HL-60 (cell line): ENCODE results near the gene KNSTRN.

ENCODE experiments used
- DNase-seq, 2 experiments: peaks; one replicate each; pipeline ENCODE4 v3.0.0-alpha.2; 2010 to 2020; ENCODE audit warnings: low read depth in 1 of 2, low spot score in 1 of 2
- H3K27ac ChIP-seq: fragments of 250-450 bp; sonication (Bioruptor Pico); replicated peaks from 2 replicates; pipeline ENCODE4 v1.5.1; 2020; ENCODE audit warnings: mild to moderate bottlenecking, moderate library complexity
- H3K27me3 ChIP-seq: fragments of 250-450 bp; sonication (Bioruptor Pico); 2 replicates; pipeline ENCODE4 v1.5.1; 2021; ENCODE audit warnings: mild to moderate bottlenecking, moderate library complexity; ENCODE audit not compliant: insufficient read depth, poor library complexity, severe bottlenecking
- H3K4me3 ChIP-seq: replicated peaks from 2 replicates; pipeline ENCODE4 v1.5.1; 2011; ENCODE audit warnings: mild to moderate bottlenecking, control low read depth, low read length; ENCODE audit not compliant: insufficient read depth
- CTCF ChIP-seq: IDR thresholded peaks from one replicate; pipeline ENCODE4 v1.5.1; 2011; ENCODE audit warnings: low read length, control low read depth, inconsistent platforms; ENCODE audit not compliant: insufficient read depth
- GABPA ChIP-seq: IDR thresholded peaks from 2 replicates; pipeline ENCODE4 v1.6.1; 2012; ENCODE audit warnings: low read depth
- POLR2AphosphoS5 ChIP-seq: IDR thresholded peaks from 2 replicates; pipeline ENCODE4 v1.6.1; 2012; ENCODE audit warnings: low read depth
- REST ChIP-seq: IDR thresholded peaks from 2 replicates; pipeline ENCODE4 v1.6.1; 2012; ENCODE audit warnings: low read depth; ENCODE audit not compliant: insufficient replicate concordance
- SPI1 ChIP-seq: IDR thresholded peaks from 2 replicates; pipeline ENCODE4 v1.6.1; 2012; ENCODE audit warnings: low read depth, mild to moderate bottlenecking, borderline replicate concordance

KNSTRN gene

DNA sequence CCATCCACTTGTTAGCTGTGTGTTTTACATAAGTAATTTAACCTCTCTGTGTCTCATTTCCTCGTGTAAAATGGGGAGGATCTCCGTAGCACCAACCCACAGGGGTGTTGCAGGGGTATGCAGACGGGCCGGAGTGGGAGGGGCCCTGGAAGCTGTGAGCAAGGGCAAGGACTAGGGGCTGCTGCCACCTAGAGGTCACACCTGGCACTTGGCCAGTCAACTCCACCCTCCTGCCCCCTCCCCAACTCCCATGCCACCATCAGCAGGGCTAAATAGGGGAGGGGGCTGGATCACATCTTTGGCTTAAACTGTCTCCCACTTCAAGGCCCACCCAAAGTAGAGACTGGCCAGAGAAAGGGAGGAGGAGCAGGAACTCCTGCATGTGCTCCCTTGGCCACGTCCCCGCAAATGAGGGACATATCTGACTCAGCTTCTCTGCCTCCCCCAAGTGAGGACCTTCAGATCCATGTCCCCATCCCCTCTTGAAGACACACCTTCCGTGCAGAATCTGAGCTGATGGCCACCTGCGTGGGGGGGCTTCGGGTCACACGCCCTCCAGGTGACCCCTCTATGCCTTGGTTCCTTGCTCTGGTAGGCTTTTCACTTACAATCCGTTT, 44.4 kb upstream of the KNSTRN start:
- no peak overlapping the region for H3K27ac ChIP-seq
- DNase-seq: peak in 1 of 2 experiments; percentile 84
- no peak overlapping the region for H3K4me3 ChIP-seq

GRCh38 chr15:40338921-40339620, 43.5 kb upstream of the KNSTRN start:
- TF ChIP-seq REST: no peak
- no peak for TF ChIP-seq GABPA
- TF ChIP-seq SPI1: no peak
- no peak for TF ChIP-seq CTCF
- no peak for TF ChIP-seq POLR2AphosphoS5
- no peak overlapping the region for H3K4me3 ChIP-seq
- H3K27me3 ChIP-seq: no peaks in the 10 kb centered on the region
- DNase-seq: no peak
- no peak overlapping the region for H3K27ac ChIP-seq

More for the DNA sequence above, 44.4 kb upstream of the KNSTRN start:
- H3K27me3 ChIP-seq: no peaks in the 10 kb centered on the region
- TF ChIP-seq REST (no peak), POLR2AphosphoS5 (no peak), CTCF (peak; percentile 91), SPI1 (no peak), GABPA (no peak)

- no peaks in the 10 kb centered on the region for H3K27me3 ChIP-seq
- TF ChIP-seq SPI1: no peak
- no peak for TF ChIP-seq CTCF
- no peak for TF ChIP-seq POLR2AphosphoS5
- no peak for TF ChIP-seq GABPA
- no peak for TF ChIP-seq REST
- H3K27ac ChIP-seq: no peak overlapping the region
- DNase-seq: no peak
- no peak overlapping the region for H3K4me3 ChIP-seq
Measured at GRCh38 chr15:40339621-40339945, 42.9 kb upstream of the KNSTRN start.
